HG02759 (cell line): ENCODE measurements around the gene PTGER1.
A peak's percentile ranks its signal among the peaks of the same experiment; 100 is the strongest.
"Not testable (repeated sequence)": the region's sequence is repeated elsewhere in the genome, so short reads cannot be mapped to it uniquely, and the experiment has no call there.

Experiments used
- ATAC-seq: cut with Tn5 transposase; IDR thresholded peaks from one replicate; pipeline ENCODE4 v1.9.1; 2021; ENCODE audit warnings: mild to moderate bottlenecking, moderate library complexity; ENCODE audit not compliant: unreplicated experiment

The PTGER1 gene, protein sequence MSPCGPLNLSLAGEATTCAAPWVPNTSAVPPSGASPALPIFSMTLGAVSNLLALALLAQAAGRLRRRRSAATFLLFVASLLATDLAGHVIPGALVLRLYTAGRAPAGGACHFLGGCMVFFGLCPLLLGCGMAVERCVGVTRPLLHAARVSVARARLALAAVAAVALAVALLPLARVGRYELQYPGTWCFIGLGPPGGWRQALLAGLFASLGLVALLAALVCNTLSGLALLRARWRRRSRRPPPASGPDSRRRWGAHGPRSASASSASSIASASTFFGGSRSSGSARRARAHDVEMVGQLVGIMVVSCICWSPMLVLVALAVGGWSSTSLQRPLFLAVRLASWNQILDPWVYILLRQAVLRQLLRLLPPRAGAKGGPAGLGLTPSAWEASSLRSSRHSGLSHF

DNA sequence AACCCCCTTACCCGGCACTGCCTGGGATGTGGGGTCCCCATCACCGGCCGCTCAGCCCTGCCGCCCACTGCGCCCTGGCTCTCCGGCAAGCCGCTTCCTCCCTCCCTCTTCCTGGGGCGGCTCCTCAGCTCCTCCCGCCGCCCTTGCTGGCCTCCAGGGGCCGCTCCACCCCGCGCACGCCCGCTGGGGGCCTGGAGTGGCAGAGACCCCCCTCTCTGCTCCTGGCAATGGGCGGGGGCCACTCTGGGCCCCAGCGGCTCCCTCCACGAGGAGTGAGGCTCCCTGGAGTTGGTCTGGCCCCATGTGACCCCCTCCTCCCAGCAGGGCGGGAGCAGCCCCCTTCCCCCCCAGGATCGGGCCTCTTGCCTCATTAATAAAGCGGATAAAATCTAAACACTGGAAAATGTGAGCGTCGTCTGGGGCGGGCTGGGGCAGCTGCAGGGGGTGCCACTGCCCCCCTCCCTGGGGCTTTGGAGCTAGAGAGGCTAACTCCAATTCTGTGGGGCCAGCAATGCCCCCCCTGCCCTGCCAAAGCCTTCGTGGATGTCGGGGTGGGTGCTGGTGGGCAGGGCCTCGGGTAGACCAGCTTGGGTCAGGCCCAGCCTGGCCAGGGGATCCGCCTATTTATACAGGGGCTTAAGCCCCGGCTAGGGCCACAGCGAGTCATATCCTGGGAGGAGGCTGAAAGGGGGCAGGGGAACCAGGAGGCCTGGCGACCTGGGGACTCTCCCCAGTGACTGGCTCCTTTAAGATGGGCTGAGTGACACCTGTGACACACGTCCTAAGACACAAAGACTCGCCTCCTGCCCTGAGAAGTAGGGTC lies at the start of gene PTGER1:
PTGER1 (minus strand) TSS at position 104 of the 823 bp plus-strand sequence. CDS start 1,034 bp downstream, outside the sequence.
- no peak for ATAC-seq

DNA sequence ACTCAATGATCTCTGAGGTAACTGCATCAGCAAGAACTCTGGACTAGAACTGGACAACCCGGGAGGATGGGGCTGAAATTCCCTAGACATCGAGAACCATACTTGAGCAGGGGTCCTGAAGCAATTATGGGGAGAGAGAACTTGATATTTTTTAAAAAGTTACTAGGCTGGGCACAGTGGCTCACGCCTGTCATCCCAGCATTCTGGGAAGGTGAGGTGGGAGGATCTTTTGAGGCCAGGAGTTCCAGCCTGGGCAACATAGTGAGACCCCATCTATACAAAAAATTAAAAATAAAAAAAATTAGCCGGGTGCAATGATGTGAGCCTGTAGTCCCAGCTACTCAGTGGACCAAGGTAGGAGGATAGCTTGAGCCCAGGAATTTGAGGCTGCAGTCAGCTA lies 45.4 kb upstream of the PTGER1 start:
- ATAC-seq, result no peak

DNA sequence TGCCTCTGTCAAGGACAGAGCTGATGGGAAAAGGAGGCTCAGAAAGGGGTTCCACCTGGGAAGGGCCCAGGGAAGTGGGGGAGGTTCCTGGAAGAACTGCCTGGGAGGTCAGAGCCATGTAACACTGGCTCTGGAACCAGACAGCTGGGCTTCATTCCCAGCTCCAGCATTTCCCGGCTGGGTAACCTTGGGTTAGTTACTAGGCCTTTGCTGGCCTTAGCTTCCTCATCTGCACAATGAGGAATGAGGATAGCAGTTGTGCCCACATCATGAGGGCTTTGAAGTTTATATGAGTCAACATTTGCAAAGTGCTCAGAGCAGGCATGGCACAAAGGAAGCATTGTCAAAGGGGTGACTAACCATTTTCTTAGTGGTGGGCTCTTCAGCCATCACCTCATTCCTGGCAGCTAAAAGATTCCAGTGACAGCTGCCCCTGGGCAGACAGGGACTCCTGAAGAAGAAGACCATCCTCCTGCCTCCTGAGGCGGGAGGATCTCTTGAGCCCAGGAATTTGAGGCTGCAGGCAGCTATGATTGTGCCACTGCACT lies 44.8 kb upstream of the PTGER1 start:
- ATAC-seq, result no peak

DNA sequence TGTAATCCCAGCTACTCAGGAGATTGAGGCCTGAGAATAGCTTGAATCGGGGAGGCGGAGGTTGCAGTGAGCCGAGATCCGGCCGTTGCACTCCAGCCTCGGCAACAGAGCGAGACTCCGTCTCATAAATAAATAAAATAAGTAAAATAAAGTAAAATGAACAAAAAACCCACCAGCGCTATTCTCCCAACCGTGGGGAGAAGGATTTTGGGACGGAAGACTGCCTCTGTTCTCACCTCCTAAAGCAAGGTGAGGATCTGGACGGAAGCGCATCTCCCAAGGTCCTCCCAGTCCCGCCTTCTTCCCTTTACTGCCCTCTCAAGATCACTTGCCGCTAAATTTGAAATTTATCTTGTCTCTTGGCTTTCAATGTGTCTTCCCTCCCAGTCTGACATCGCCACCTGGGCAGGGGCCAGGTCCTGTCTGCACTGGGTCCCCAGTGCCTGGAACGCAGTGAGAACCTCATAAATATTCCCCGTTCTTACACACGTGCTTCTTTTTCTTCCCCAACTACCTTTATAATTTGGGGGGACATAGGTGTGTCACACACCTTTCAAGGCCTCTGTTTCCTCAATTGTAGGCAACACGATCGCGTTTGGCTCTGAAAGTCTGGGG lies 44.2 kb upstream of the PTGER1 start:
- ATAC-seq, result no peak

DNA sequence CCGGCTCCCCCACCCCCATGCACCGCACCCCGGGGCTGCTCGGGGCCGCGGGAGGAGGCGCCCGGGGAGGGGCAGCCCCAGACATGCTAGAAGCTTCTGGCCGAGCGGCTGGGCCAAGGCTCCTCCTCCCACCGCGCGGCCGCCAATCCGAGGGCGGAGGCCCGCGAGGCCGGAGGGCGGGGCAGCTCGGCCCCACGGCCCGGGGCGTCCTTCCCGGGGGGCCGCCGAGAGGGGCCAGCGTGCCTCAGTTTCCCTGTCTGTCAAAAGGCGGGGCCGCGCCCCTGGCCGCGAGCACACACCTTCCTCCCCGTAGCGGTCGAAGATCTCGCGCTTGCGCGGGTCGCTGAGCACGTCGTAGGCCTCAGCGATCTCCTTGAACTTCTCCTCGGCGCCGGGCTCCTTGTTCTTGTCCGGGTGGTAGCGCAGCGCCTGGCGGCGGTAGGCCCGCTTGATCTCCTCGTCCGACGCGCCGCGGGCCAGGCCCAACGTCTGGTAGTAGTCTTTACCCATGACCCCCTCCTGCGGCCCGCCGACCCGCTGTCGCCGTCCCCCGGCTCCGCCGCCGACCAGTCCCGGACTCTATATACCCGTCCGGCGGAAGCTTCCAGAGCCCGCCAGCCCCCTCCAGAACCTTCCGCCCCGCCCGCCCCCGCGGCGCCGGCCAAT lies 42.8 kb upstream of the PTGER1 start, which contains the start of gene DNAJB1:
DNAJB1 (minus strand) TSS at position 558 of the 666 bp plus-strand sequence; CDS start at position 510, 48 bp downstream.
- ATAC-seq, result peak; percentile 73

DNA sequence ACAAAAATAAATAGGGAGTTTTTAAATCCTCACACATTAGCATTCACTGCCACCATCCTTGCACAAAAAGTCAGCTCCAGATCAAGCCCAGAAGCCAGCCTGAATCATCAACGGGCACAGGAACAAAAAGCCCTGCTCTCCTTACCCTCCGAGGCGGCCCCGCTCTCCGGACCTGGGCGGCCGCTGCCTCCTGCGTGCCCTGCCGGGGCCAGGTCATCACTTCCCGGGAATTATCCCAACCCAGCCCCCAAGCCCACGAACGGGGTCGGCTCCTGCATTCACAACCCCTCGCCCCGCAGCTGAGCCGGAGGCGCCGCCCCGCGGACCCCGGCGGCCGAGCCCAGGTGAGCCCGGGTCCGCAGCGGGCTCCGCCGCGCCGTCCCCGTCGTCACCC lies 42.3 kb upstream of the PTGER1 start:
- no peak for ATAC-seq

DNA sequence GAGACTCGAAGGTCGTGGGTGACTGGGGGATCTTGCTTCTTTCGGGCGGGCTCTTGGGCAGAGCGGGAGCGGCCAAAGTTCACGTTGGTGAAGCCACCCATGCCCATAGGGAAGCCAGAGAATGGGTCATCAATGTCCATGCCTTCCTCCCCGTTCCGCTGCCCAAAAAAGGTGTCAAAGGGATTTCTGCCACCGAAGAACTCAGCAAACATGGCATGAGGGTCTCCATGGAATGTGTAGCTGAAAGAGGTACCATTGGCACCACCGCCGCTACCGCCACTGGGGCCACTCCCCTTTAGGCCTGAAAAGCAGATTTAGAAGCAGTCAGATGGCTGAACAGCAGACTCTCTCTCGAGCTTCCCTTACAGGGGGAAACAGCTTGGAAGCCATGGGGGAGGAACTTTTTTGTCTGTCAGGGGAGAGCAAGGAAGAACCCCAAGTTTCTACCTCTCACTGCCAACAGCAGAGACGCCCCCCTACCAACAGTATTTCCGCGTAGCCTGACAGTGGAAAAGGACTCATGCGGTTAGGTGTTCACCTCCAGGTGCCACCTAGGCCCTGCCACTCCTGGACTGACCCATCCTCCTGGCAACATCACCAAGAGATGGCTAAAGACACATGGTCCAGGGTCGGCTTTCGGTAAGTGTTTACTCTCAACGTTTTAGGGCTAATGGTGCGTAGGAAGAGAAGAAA lies 41.7 kb upstream of the PTGER1 start:
- no peak for ATAC-seq

DNA sequence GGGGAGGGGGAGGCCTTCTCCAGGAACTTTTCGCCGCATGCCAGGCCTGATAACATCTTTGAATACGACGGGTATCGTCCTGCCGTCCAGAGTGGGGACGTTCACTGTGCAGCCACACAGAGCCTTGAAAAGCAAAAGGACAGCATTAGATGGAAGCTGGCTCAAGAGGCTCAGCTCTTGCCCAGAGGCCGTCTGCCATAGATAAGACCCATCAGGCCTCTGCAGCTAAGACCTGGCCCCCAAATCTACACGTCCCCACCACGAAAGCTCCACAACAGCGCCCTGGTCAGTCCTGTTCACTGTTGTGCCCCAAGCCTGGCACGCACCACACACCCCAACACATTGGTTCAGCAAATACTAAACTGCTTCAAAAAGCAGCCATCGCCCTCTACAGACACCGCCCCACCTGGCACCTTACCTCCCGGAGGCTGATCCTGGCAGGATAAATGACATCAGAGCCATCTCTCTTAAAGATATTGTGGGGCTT lies 40.9 kb upstream of the PTGER1 start:
- ATAC-seq, result no peak

DNA sequence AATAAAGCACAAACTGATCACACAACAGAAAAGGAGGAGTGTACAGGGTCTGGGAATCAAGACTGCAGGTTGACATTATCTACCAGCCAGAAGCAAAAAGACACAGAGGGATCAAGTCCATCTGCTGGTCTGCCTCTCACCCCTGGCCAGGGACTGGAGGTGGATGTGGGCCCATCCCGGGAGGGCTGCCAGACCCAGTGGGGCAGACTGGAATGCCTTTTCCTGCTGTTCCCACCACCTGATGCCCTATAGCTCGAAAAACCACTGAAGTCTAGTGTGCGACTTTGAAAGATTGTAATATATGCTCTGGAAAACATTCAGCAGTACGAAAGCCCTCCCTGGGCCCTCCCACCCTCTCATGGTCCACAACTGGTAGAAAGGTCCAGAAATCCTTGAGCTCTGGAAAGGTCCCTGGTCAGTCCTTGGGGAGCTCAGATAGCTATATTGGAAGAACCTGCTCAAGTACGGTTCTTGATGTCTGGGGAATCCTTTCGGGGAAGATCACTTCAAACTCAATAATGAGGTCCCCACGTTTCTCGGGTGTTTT lies 40.4 kb upstream of the PTGER1 start:
- no peak for ATAC-seq

DNA sequence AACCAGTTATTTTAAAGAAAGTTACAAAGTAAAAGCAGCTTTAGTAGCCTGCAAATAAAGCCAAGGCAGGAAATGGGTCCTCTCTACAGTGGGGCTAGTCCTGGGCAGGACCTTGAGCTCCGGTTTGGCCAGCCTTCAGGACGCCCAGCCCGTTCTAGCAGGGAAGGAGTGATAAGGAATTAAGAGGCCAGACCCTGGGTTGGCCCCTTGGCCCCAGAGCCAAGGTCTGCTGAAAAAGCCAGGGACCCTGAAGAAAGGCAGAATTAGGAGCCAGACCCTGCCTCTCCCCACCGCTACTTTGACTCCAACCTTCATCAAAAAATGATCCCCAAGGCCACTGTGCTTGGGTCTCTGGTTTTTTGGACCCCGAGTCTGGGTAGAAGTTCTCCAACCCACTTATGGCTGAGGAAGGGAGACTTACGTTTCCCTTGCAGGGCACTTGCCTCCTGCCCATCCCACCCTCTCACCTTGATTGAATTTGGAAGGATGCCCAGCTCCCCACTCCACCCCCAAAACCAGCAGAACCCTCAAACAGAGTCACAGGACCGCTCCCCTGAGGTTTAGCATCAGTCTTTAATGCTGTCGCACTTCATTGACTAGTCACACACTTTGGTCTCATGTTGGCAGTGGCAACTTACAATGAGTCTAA lies 39.2 kb upstream of the PTGER1 start:
- ATAC-seq, result no peak

DNA sequence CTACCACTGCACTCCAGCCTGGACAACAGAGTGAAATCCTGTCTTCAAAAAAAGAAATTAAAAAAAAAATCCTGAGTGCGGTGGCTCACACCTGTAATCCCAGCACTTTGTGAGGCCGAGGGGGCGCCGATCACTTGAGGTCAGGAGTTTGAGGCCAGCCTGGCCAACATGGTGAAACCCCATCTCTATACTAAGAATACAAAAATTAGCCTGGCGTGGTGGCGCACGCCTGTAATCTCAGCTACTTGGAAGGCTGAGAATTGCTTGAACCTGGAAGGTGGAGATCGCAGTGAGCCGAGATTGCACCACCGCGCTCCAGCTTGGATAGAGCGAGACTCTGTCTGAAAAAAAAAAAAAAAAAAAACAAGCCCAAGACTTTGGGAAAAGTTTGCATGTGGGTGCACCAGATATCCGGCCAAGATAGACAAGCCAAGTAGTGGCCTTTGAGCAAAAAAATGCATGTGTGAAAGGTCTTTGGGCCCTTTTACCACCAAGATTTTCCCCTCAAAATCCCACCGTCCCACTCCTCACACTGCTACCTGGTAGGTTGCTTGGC lies 37.3 kb upstream of the PTGER1 start:
- no peak for ATAC-seq

DNA sequence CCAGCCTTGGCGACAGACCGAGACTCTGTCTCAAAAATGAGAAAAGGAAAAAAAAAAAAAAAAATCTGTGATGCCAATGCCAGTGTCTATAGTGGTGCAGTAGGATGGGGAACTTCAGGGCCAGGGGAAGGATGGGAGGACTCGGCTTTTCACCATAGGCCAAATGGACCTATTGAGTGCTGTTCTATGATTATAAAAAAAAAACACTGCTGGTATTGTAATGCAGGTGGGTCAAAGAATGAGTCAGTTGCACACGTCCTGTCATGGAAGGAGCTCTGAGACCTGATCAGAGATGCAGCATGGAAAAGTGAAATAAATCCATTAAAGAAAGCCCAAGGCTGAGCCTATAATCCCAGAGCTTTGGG lies 36.1 kb upstream of the PTGER1 start:
- no peak for ATAC-seq

DNA sequence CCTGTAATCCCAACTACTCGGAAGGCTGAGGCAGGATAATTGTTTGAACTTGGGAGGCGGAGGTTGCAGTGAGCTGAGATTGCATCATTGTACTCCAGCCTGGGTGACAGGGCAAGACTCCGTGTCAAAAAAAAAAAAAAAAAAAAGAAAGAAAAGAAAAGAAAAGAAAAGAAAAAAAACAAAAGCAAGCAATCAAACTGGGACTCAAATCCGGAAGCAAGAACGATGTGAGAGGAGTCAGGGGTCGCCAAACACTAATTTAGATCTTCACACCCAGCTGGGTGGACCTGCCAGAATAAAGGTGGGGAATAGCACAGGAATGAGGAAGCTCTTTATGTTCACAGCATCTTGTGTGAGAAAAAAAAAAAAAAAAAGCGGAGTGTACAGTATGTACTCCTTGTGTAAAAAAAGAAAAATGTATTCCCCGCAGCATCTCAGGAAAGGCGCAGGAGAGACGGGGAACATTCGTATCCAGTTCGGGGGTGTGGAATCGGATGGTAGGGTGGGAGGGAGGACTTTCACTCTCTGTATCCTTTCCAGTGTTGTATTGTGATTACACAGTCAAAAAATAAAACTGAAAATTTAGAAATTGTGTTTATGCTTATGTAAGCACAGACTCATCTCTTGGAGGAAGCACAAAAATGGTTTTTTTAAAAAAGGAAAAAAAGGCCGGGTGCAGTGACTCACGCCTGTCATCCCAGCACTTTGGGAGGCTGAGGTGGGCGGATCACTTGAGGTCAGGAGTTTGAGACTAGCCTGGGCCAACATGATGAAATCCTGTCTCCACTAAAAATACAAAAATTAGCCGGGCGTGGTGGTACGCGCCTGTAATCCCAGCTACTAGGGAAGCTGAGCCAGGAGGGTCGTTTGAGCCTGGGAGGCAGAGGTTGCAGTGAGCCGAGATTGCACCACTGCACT lies 35.4 kb upstream of the PTGER1 start:
- ATAC-seq, result no peak

DNA sequence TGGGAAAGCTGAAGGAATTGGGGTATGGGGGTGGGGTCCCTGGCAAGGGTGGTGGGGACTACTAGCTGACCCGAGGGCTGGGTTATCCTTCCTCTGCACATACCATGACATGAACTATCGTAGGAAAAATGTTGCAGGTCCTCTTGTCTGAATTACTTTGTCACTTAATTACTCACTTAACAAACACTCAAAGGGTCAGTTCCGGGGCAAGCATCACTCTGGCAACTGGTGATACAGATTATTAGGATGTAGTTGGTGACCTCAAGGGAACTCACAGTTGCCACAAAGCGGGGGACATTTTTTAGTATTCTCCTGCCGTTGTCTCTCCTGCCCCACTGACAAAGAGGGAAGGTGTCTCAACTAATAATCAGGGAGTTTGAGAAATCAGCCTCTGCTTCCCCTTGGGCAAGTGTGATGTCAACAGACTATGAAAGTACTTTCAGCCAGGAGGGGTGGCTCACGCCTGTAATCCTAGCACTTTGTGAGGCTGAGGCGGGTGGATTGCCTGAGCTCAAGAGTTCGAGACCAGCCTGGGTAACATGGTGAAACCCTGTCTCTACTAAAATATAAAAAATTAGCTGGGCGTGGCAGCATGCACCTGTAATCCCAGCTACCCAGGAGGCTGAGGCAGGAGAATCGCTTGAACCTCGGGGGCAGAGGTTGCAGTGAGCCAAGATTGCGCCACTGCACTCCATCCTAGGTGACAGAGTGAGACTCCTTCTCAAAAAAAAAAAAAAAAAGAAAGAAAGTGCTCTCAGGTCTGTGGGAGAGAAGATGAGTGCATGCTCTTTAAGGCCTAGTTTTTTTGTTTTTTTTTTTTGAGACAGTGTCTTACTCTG lies 32.8 kb upstream of the PTGER1 start:
- ATAC-seq, result no peak

DNA sequence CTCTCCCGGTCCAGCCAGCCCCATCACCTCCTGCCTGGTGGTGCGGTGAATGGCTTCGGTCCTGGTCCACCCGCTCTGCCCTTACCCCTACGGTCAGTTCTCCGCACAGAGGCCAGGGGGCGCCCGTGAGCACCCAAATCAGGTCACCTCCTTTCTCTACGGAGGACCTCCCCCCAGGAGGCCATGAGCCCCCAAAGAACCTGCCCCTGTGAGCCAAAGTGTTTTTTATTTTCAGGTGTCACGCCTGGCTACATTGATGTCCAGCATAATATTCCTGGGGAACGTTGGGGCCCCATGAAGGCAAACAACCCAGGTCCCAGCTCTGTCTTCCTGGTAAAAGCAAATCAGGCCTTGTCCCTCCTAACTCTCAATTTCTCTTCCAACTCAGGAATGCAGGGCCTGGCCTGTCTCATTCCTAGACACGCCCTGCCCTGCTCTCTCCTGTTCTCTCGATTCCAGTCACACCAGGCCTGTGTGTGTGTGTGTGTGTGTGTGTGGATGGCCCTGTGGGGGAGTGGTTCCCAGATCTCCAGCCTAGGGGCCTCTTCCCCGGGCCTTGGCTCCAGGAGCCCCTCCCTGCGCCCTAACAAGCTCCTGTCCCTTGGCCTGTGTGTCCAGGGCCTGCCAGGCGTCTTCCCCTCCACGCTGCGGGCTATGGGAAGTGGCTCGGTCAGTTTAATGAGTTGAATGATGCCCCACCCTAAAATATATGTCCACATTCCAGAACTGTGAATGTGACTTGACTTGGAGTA lies 30.5 kb upstream of the PTGER1 start:
- no peak for ATAC-seq

DNA sequence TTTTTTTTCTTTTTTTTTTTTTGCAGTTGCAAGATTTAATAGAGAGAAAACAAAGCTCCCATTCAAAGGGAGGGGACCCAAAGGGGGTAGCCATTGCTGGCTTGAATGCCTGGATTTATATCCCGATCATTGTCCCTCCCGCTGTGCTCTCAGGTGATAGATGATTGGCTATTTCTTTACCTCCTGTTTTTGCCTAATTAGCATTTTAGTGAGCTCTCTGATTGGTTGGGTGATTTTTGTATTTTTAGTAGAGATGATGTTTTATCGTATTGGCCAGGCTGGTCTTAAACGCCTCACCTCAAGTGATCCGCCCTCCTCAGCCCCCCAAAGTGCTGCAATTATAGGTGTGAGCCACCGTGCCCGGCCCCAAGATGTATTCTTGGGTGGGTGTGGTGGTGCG lies 29.4 kb upstream of the PTGER1 start:
- not testable (repeated sequence) for ATAC-seq
